T-helper 2 cell (primary cell): ENCODE measurements around the gene KLHDC9.
A peak's percentile ranks its signal among the peaks of the same experiment; 100 is the strongest.

Experiments used
- DNase-seq, 5 experiments: peaks; one replicate each; pipeline versions ENCODE4 v3.0.0 to v3.0.0-alpha.2; 2012 to 2022

The KLHDC9 gene

GRCh38 chr1:161076410-161076809, 21.8 kb upstream of the KLHDC9 start:
- DNase-seq, result no peak

DNA sequence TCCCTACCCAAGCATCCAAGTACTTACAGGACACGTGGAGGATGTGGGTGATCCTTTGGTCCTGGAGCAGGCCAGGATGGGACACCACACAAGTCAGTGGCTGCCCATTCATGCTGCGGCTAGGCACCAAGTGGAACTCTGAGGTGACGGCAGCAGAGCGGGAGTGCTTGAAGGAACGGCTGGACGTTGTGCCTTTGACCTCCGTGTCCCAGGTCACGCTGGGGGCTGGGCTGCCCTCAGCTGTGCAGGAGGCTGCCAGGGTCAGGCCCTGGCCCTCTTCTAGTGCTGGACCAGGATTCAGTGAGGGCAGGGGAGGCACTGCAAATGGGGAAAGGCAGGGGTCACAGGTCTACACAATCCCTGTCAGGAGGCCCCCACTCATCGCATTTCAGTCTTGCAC, 20.7 kb upstream of the KLHDC9 start:
- no peak for DNase-seq

GRCh38 chr1:161079436-161080110, 18.6 kb upstream of the KLHDC9 start:
- DNase-seq, result no peak

DNA sequence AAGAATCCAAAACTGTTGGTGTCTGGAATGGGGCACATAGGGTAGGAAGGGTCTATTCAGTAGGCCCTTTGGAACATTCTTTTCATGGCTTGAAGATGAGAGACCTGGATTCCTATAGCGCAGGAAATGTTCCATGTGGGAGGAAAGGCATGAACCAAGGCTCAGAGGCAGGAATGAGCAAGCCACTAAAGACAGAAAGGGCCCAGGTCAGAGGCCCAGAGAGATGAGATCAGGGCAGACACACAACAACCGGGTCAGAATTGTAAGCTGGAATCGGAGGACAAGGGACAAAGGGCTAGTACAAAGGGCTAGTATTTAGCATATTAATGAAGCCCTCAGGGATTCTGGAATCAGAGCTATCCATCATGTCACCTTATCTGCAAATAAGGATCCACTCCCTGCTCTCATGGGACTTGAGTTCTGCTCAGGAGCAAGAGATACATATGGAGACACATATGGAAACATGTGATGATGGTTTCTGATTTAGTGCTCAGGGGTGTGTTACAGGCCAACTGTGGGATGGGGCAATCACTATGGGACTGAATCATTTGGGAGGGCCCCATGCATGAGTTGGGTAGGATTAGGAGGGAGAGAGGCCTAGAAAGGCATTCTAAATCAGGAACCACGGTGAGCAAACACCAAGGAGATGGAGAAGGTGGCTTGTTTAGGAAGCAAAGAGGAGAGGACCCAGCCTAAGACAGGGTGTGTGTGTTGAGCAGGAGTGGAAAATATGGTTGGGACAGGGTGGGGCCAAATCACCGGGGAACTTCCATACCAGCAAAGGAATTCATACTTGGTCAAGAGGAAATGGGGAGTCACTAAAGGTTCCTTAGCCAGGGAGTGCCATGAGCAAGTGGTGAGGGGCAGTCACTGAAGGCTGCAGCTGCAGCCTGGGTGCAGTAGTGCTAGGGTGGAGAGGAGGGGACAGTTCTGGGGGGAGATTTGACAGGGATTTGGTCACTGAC, 17.4 kb upstream of the KLHDC9 start:
- no peak for DNase-seq

DNA sequence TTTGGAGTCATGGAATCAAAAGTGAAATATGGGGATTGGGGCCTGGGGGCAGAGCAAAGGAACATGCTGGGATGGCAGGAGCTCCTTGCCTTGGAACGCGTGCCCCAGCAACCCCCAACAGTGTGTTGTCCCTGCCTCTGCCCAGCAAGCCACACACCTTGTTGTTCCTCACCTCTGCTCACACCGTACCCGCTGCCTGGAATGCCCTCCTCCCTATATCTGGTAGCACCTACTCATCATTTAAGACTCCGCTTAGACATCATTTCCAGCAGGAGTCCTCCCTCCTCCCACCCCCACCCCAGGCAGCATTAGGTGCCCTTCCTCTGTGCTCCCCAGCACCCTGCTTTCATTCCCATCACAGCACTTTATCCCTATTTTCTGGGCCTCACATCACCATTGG, 16.6 kb upstream of the KLHDC9 start:
- DNase-seq, result no peak

DNA sequence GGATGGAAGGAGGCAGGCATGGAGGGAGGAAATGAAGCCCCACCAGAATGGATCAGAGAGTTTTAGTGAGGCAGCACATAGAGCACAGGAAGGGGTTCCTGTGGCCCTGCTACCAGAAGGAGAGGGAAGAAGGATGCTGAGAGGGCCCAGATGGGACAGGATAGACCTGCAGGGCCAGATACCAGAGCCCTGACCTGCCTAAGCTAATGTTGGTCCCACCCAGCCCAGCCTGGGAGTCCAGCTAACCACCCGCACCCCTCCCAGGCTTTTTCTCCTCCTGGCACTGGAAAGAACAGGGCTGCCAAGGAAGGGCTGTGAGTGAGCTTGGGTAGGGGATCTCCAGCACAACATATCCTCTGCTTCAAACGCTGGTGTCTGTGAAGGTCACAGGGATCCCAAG, 15.7 kb upstream of the KLHDC9 start:
- DNase-seq, result no peak

- DNase-seq, result no peak
Observed at GRCh38 chr1:161082996-161083747, 15.0 kb upstream of the KLHDC9 start.

DNA sequence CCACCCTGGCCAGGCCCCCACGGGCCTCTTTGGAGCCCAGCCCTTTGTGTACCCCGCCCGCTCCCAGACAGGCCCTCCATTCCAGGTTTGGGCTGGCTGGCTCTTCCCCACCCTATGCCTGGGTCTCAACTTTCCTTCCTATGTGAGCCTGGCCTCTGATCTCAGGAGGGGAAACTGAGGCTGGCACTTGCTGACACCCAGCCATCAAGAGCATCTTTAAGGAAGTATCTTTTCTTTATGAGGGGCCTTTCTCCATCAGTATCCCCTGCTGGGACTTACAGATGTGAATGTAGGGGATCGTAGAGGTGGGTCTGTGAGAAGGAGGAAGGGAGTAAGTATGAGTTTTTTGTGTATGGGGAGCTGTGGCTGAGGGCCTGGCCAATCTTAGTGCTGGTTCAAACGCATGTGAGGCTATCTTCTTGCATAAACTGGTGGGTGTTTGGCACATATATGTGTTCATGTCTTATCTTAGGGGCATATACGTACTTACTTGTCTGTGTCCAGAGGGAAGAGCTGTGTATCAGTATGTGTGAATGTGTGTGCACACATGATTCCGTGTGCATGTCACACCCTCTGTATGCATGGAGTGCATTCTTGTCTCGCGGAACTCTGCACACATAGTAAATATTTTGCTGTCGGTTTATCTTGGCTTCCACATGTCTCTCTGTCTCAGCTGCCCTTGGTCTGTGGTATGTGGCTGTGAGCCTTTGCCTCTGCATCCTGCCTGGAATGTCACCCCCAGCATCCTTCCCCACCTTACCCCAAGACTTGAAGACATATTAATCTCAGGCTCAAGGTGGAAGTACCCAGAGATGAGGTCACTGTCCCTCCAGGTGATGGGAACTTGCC, 14.2 kb upstream of the KLHDC9 start:
- DNase-seq, result no peak

- no peak for DNase-seq
Observed at GRCh38 chr1:161084597-161084988, 13.6 kb upstream of the KLHDC9 start.

- DNase-seq, result no peak
Observed at GRCh38 chr1:161085165-161085564, 13.0 kb upstream of the KLHDC9 start.

DNA sequence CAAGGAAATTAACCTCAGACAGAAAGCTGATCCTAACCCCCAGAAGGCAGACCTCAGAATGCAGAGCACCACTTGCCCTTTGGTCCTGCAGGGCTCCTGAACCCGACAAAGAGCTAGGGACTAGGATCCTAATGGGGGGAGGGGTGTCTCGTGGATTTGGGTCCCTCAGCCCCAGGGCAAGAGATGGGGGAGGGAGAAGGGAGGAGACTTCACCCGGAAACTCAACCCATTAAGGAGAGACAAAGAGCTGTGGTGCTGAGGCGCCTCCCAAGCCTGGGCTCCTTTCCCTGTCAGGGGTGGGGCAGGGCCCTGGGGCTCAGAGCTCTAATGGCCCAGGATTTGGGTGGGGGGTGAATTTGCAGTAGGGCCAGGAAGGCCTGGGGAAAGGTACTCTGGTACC, 11.7 kb upstream of the KLHDC9 start:
- no peak for DNase-seq

DNA sequence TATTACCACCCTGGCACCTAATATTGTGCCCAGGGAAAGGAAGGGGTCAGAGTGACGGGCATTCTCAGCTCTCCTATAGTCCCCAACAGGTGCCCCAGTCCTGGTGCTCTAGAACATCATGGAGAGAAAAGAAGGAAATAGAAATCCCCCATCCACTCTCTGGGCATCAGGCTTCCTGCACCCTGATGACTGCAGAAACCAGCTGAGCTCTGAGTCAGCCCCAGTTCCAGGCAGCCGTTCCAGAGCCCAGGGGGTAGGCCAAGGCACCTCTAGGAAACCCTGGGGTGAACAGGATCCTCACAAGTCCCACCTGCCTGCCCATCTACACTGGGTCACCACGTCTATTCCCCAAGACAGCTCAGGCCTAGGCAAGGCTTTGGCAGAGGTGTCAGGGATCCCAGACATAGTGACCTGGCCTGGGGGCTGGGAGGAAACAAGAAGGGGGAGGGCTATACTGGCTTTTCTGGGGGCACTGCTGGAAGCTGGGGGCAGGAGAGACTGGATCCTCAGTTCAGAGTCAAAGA, 9.5 kb upstream of the KLHDC9 start:
- DNase-seq, result no peak

DNA sequence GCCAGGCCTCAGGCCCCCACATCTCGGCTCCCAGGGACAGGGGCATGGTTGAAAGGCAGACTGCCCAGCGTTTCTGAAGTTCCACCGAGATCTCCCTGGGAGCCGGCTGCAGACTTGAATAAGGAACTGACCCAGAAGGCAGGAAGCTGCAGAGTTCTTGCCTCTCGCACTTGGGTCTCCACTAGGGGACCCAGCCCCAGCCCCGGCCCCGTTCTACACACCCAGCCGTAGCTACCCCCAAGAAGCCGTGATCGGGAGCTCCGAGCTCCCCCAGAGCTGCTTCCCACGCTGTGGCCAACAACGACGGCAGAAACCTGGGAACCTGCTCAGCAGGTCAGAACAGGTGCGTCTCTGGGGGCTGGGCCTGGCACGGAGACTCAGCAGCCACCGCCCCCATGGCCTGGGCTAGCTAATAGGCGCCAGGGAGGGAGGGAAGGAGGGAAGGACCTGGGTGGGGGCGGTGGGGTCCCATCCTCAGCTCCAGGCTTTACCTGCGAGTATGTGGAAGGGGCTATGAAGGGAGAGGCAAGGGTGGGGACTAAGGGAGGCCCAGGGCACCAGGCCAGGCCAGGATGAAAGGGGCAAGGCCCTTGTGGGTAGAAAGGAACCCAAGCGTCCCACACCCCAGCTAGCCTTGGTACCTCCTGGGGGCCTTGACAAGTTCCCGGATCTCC, 8.8 kb upstream of the KLHDC9 start, which contains the start of gene NECTIN4:
Gene NECTIN4 (minus strand): TSS at position 308 of the 674 bp plus-strand sequence. CDS start 262 bp downstream, at position 46.
- DNase-seq, result no peak

GRCh38 chr1:161089938-161090337, 8.2 kb upstream of the KLHDC9 start:
- DNase-seq, result no peak

DNA sequence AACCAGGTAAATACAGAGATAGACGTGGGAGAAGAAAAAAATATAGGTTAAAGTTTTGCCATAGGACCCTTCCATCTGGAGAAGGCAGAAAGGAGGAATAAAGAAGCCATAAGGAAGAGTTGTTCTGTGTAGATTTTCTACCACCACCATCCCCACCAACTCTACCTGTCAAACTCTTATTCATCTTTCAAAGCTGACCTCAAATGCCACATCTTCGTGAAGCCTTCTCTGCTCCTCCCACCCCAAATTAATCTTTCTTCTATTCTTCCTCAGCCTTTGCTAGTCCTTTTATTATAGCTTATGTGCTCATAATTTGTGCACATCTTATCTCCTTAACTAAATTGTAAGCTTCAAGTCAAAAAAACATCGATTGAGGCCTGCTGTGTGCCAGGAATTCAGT, 7.5 kb upstream of the KLHDC9 start:
- no peak for DNase-seq

GRCh38 chr1:161091093-161091492, 7.1 kb upstream of the KLHDC9 start:
- no peak for DNase-seq

DNA sequence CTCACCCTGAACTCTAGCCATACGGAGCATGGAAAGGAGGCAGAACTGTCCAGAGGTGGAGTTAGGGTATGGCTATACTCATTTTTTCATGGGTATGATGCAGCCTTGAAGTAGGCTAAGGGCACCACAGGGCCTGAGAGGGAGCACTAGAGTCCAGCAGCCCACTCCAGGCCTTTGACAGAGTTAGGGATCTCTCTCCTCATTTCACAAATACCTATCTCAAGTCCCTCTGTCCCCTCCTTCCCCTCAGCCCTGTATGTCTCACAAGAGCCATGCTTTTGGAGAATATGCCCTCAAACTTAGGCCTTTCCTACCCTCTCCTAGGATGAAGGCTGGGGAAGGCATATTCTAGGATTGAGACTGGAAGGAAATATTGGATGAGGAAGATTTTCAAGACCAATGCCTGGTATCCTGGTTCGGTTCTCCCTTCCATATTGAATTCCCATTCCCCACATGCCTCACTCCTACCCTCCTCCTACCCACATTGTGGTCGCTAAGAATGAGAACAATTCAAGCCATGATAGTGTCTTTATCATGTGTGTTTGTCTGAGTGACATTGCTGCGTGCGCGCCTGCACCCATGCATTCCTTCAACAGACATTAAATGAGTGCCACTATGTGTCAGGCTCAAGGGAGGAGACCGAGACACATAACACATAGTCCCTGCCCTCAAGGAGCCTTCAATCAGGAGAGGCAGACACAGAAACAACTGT, 6.2 kb upstream of the KLHDC9 start:
- no peak for DNase-seq

- DNase-seq, result peak in 1 of 5 experiments; percentile 24
Observed at GRCh38 chr1:161092621-161093028, 5.5 kb upstream of the KLHDC9 start.

DNA sequence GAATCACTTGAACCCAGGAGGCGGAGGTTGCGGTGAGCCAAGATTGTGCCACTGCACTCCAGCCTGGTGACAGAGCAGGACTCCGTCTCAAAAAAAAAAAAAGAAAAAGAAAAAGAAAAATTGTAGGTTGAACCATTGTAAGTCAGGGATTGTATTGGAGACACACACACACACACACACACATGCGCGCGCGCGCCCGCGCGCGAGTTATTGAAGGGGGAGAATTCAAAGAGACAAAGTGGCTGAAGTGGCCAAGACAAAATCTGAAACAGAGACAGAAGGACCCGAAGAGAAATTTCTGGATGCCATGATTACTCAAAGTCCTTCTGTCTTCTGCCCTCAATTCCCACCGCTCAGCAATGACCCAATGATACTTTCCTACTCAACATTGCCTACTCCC, 3.7 kb upstream of the KLHDC9 start:
- DNase-seq, result no peak

- no peak for DNase-seq
Observed at GRCh38 chr1:161095230-161095629, 2.9 kb upstream of the KLHDC9 start.

- DNase-seq, result no peak
Observed at GRCh38 chr1:161096015-161096414, 2.1 kb upstream of the KLHDC9 start.
